K562 (cell line): ENCODE results near the gene AJUBA. TPM values are rescaled to one million over a fixed set of nuclear protein-coding genes. Genes with fewer than 3 reads are reported as not detected.
A peak's percentile ranks its signal among the peaks of the same experiment; 100 is the strongest.

Experiments
- HDAC6 ChIP-seq: IDR thresholded peaks from 2 replicates; pipeline ENCODE4 v1.6.1; 2012; ENCODE audit warnings: low read depth, mild to moderate bottlenecking, control low read depth, inconsistent platforms, low read length, moderate library complexity
- HDGF ChIP-seq: fragments of 450-650 bp; IDR thresholded peaks from 2 replicates; pipeline ENCODE4 v1.6.1; 2016
- HMG20A ChIP-seq: fragments of 450-650 bp; formaldehyde crosslinking; conservative IDR thresholded peaks from 2 replicates; pipeline ENCODE4 v1.4.0; 2020; ENCODE audit warnings: mild to moderate bottlenecking, mixed read lengths
- MCM5 ChIP-seq: fragments of 450-650 bp; IDR thresholded peaks from 2 replicates; pipeline ENCODE4 v1.6.1; 2016; ENCODE audit warnings: low read depth
- RBBP5 ChIP-seq: fragments of 200-600 bp; sonication (generic); IDR thresholded peaks from 2 replicates; pipeline ENCODE4 v1.6.1; 2012; ENCODE audit warnings: borderline replicate concordance, mild to moderate bottlenecking, low read length, control low read depth, inconsistent platforms; ENCODE audit not compliant: insufficient read depth, poor library complexity, severe bottlenecking
- SMC3 ChIP-seq: conservative IDR thresholded peaks from 2 replicates; pipeline ENCODE4 v1.6.1; 2011; ENCODE audit warnings: low read depth, low read length, improper control_type of control experiment; ENCODE audit not compliant: insufficient read depth
- U2AF2 ChIP-seq: fragments of 200-400 bp; formaldehyde crosslinking; optimal IDR thresholded peaks from 2 replicates; pipeline ENCODE3; 2017; ENCODE audit warnings: low read depth, mild to moderate bottlenecking, low read length
- ZNF76 ChIP-seq: fragments of 250-450 bp; sonication (Bioruptor Pico); IDR thresholded peaks from 2 replicates; pipeline ENCODE4 v1.4.0; 2020; ENCODE audit warnings: mild to moderate bottlenecking, moderate library complexity, borderline replicate concordance
- ZZZ3 ChIP-seq: fragments of 450-650 bp; IDR thresholded peaks from 2 replicates; pipeline ENCODE4 v1.6.1; 2016; ENCODE audit warnings: antibody characterized with exemption, mild to moderate bottlenecking, moderate library complexity
- polyA plus RNA-seq, 8 experiments: library from polyadenylated mRNA; depleted of rRNA in 4 of 8; stranded (reverse) in 5 of 8; unstranded in 3 of 8; fragments of >200 nt; fragmentation: Nextera tagmentation in 2 of 8; fragmentation: Illumina TruSeq in 1 of 8; extraction: Ambion mirVana in 2 of 8; extraction: Trizol in 1 of 8; gene quantifications; 2 replicates each; pipeline versions ENCODE4 v1.2.1 to v1.2.3, GENCODE V29; 2011 to 2014; ENCODE audit warnings: inconsistent platforms in 1 of 8, missing spikeins in 1 of 8
- total RNA-seq, 7 experiments: library from RNA; depleted of rRNA in 6 of 7; stranded (reverse); fragments of >200 nt in 6 of 7; fragmentation: Illumina TruSeq in 2 of 7; extraction: Trizol in 2 of 7; gene quantifications; 2 replicates each; pipeline versions ENCODE4 v1.2.1 to v1.2.3, GENCODE V29; 2011 to 2021; ENCODE audit warnings: low replicate concordance in 1 of 7
- TF ChIP-seq, protein P1 (sequence below), 3 experiments: IDR thresholded peaks in 2 of 3; conservative IDR thresholded peaks in 1 of 3; 2 replicates each; pipeline ENCODE4 v1.5.1; 2011 to 2012; ENCODE audit warnings: low read length in 3 of 3, mild to moderate bottlenecking in 3 of 3, control low read depth in 2 of 3, improper control_type of control experiment in 1 of 3, inconsistent platforms in 1 of 3, low read depth in 1 of 3, mixed read lengths in 1 of 3, moderate library complexity in 1 of 3; ENCODE audit not compliant: insufficient read depth in 2 of 3
- TF ChIP-seq, protein P2 (sequence below), 2 experiments: fragments of 450-650 bp; formaldehyde crosslinking in 1 of 2; IDR thresholded peaks; 2 replicates each; pipeline versions ENCODE4 v1.4.0 to v1.6.1; 2014 to 2020; ENCODE audit warnings: mild to moderate bottlenecking in 2 of 2, borderline replicate concordance in 1 of 2, low read depth in 1 of 2
- TF ChIP-seq, protein P3 (sequence below): sonication (generic); formaldehyde crosslinking; IDR thresholded peaks from 2 replicates; pipeline ENCODE4 v1.8.1; 2023; ENCODE audit warnings: mild to moderate bottlenecking, missing genetic modification reagents
- TF ChIP-seq, protein P4 (sequence below): fragments of 200-800 bp; sonication (Bioruptor generic); IDR thresholded peaks from 2 replicates; pipeline ENCODE4 v1.6.1; 2017; ENCODE audit warnings: missing genetic modification characterization, missing compliant biosample characterization

Gene AJUBA
- total and polyA plus RNA-seq, 9 of the 15 experiments (the other 6 are each of a cell fraction or from before 2014, with no cell fraction given), result 0.73 to 4.7 (median 2.8) TPM

DNA sequence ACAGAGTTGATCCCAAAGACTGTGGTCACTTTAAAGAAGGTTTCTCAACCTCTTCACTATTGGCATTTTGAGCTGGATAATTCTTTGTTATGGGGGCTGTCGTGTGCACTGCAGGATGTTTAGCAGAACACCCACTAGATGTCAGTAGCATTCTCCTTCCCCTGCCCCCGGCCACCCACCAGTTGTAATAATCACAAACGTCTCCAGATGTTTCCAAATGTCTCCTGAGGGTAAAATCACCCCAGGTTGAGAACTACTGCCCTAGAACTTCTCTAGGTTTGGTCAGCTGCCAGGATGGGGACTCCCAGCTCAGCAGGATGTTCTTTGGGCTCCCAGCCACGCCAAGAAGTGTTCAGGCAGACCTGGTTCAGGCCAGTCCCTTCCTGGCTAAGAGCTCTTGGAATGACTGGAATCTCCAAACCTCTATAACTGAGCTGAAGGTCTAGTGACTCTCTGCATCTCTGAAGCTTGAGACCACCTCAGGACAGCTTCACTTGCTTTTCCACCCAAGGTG lies 12.5 kb upstream of the AJUBA start (continued):
- TF ChIP-seq, protein P1, sequence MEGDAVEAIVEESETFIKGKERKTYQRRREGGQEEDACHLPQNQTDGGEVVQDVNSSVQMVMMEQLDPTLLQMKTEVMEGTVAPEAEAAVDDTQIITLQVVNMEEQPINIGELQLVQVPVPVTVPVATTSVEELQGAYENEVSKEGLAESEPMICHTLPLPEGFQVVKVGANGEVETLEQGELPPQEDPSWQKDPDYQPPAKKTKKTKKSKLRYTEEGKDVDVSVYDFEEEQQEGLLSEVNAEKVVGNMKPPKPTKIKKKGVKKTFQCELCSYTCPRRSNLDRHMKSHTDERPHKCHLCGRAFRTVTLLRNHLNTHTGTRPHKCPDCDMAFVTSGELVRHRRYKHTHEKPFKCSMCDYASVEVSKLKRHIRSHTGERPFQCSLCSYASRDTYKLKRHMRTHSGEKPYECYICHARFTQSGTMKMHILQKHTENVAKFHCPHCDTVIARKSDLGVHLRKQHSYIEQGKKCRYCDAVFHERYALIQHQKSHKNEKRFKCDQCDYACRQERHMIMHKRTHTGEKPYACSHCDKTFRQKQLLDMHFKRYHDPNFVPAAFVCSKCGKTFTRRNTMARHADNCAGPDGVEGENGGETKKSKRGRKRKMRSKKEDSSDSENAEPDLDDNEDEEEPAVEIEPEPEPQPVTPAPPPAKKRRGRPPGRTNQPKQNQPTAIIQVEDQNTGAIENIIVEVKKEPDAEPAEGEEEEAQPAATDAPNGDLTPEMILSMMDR (IDR thresholded peaks at IDR 0.05 in 2 of 3, conservative IDR thresholded peaks at IDR 0.05 in 1 of 3; ENCODE audit: insufficient read depth in 2 of 3, low read depth in 1 of 3, low read length in 3 of 3), result peak; percentile 72 to 87 (median 84)
- no peak for TF ChIP-seq HDAC6
- no peak for TF ChIP-seq HDGF
- peak; percentile 77 for TF ChIP-seq SMC3
- no peak for TF ChIP-seq U2AF2
- TF ChIP-seq, protein P2, sequence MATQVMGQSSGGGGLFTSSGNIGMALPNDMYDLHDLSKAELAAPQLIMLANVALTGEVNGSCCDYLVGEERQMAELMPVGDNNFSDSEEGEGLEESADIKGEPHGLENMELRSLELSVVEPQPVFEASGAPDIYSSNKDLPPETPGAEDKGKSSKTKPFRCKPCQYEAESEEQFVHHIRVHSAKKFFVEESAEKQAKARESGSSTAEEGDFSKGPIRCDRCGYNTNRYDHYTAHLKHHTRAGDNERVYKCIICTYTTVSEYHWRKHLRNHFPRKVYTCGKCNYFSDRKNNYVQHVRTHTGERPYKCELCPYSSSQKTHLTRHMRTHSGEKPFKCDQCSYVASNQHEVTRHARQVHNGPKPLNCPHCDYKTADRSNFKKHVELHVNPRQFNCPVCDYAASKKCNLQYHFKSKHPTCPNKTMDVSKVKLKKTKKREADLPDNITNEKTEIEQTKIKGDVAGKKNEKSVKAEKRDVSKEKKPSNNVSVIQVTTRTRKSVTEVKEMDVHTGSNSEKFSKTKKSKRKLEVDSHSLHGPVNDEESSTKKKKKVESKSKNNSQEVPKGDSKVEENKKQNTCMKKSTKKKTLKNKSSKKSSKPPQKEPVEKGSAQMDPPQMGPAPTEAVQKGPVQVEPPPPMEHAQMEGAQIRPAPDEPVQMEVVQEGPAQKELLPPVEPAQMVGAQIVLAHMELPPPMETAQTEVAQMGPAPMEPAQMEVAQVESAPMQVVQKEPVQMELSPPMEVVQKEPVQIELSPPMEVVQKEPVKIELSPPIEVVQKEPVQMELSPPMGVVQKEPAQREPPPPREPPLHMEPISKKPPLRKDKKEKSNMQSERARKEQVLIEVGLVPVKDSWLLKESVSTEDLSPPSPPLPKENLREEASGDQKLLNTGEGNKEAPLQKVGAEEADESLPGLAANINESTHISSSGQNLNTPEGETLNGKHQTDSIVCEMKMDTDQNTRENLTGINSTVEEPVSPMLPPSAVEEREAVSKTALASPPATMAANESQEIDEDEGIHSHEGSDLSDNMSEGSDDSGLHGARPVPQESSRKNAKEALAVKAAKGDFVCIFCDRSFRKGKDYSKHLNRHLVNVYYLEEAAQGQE (IDR thresholded peaks at IDR 0.05; ENCODE audit: borderline replicate concordance), result peak; percentile 81
- TF ChIP-seq, protein P2 (CRISPR knock-in tag; IDR thresholded peaks at IDR 0.05; ENCODE audit: low read depth), result no peak
- TF ChIP-seq RBBP5, result no peak
- TF ChIP-seq, protein P3, sequence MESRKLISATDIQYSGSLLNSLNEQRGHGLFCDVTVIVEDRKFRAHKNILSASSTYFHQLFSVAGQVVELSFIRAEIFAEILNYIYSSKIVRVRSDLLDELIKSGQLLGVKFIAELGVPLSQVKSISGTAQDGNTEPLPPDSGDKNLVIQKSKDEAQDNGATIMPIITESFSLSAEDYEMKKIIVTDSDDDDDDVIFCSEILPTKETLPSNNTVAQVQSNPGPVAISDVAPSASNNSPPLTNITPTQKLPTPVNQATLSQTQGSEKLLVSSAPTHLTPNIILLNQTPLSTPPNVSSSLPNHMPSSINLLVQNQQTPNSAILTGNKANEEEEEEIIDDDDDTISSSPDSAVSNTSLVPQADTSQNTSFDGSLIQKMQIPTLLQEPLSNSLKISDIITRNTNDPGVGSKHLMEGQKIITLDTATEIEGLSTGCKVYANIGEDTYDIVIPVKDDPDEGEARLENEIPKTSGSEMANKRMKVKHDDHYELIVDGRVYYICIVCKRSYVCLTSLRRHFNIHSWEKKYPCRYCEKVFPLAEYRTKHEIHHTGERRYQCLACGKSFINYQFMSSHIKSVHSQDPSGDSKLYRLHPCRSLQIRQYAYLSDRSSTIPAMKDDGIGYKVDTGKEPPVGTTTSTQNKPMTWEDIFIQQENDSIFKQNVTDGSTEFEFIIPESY, result no peak
- no peak for TF ChIP-seq ZNF76 (CRISPR knock-in tag)
- no peak for TF ChIP-seq ZZZ3
- no peak for TF ChIP-seq MCM5
- TF ChIP-seq, protein P4, sequence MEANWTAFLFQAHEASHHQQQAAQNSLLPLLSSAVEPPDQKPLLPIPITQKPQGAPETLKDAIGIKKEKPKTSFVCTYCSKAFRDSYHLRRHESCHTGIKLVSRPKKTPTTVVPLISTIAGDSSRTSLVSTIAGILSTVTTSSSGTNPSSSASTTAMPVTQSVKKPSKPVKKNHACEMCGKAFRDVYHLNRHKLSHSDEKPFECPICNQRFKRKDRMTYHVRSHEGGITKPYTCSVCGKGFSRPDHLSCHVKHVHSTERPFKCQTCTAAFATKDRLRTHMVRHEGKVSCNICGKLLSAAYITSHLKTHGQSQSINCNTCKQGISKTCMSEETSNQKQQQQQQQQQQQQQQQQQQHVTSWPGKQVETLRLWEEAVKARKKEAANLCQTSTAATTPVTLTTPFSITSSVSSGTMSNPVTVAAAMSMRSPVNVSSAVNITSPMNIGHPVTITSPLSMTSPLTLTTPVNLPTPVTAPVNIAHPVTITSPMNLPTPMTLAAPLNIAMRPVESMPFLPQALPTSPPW (CRISPR knock-in tag), result peak; percentile 33; the same call in 1 of the 2 replicates
- no peak for TF ChIP-seq HMG20A (CRISPR knock-in tag)
